GM21447 (cell line): ENCODE results near the gene ASPM.

Source experiments
- ATAC-seq: cut with Tn5 transposase; IDR thresholded peaks from one replicate; pipeline ENCODE4 v1.9.1; 2021; ENCODE audit not compliant: unreplicated experiment

Gene ASPM, protein sequence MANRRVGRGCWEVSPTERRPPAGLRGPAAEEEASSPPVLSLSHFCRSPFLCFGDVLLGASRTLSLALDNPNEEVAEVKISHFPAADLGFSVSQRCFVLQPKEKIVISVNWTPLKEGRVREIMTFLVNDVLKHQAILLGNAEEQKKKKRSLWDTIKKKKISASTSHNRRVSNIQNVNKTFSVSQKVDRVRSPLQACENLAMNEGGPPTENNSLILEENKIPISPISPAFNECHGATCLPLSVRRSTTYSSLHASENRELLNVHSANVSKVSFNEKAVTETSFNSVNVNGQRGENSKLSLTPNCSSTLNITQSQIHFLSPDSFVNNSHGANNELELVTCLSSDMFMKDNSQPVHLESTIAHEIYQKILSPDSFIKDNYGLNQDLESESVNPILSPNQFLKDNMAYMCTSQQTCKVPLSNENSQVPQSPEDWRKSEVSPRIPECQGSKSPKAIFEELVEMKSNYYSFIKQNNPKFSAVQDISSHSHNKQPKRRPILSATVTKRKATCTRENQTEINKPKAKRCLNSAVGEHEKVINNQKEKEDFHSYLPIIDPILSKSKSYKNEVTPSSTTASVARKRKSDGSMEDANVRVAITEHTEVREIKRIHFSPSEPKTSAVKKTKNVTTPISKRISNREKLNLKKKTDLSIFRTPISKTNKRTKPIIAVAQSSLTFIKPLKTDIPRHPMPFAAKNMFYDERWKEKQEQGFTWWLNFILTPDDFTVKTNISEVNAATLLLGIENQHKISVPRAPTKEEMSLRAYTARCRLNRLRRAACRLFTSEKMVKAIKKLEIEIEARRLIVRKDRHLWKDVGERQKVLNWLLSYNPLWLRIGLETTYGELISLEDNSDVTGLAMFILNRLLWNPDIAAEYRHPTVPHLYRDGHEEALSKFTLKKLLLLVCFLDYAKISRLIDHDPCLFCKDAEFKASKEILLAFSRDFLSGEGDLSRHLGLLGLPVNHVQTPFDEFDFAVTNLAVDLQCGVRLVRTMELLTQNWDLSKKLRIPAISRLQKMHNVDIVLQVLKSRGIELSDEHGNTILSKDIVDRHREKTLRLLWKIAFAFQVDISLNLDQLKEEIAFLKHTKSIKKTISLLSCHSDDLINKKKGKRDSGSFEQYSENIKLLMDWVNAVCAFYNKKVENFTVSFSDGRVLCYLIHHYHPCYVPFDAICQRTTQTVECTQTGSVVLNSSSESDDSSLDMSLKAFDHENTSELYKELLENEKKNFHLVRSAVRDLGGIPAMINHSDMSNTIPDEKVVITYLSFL (N-terminal part only)

DNA sequence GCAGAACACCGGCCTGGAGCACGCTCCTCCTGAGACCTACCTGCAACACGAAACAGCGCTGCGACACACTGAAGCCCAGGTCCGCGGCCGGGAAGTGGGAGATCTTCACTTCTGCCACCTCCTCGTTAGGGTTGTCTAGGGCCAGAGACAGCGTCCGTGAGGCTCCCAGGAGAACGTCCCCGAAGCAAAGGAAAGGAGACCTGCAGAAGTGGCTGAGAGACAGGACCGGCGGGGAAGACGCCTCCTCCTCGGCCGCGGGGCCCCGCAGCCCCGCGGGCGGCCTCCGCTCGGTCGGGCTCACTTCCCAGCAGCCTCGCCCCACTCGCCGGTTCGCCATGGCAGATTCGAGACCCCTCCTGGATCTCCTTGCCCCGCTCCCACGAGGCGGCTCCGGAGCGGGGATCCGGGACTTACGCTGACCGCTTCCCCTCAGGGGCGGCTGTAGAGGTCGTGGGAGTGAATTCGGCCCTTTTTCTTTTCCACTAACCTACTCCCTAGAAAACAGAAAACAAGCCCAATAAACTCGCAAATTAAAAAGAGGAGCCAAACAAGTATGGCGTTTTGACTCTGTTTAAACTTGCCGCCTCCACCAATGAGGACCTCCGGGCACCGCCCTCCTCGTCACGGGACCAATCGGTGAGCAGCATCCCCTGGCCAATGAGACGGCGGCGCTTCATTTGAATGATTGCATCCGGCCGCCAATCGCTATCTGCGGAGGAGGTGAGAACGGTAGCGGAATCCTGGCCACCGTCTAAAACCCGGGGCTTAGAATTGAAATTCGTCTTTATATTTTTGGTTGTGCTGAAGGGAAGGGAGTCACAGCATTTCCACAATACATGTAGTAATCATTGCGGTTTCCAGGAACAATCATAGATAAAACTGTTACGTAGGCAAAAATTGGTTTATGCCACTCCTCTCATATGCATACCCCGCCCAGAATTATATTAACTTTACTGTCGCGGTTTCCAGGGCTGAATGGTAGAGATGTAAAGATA lies at the start of gene ASPM:
Gene ASPM, minus strand, starts transcription at position 569 of the 995 bp plus-strand sequence. Its CDS starts 232 bp downstream, at position 337.
- ATAC-seq, result peak; percentile 98

DNA sequence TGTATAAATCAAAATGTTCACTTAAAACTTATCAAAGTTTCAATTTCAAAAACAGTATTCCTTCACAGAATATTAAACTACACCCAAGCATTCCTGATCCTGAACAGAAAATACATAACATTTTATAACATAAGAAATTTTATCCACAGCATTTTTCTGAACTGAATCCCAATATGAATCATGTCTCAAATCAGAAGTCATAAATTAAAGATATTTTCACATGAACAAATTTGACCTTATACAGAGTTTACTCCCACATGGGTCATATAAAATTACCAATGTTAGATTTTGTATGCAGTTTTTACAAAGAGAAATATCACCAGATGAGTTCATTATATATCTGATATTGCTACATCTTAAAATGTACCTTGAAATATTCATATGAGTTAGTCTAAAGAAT lies 48.6 kb upstream of the ASPM start:
- ATAC-seq, result no peak

DNA sequence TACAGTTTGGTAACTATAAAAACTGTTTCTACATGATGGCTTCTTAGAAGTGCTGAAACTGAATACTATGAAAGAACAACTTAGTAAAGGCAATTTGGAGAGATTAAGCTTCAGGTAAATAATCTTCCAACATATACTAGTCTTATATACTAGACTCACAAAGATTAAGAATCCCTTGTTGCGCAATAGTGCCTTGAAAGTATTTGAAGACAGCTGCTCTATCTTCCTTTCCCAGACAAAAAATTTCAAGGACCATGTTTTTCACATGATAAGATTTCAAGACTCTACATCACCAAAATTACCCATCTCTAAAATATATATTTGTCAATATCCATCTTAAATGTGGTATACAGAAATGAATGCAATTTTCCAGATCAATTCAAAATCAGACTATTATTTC lies 37.7 kb upstream of the ASPM start:
- ATAC-seq, result no peak

DNA sequence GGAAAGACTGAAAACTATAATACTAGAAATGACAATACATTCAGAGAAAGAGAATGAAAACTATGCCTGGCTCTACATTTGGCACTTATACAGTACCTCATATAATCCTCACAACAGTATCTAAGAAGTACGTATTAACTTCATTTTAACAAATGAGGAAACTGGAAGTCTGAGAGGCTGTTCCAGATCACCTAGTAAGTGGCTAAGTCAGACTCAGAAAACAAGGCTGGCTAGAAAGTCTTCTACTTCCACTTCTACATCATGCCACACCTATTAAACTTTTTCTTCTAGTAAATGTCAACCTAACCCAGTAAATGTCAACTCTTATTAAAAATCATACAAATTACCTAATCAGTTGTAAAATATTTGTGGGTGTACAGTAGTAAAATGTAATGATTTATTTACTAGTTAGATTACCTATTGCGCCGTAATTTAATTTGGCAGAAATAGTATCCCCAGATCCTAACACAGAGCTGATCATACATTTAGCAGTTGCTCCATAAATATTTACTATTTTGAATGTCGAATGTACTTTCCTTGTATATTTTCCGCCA lies 36.8 kb upstream of the ASPM start:
- no peak for ATAC-seq

DNA sequence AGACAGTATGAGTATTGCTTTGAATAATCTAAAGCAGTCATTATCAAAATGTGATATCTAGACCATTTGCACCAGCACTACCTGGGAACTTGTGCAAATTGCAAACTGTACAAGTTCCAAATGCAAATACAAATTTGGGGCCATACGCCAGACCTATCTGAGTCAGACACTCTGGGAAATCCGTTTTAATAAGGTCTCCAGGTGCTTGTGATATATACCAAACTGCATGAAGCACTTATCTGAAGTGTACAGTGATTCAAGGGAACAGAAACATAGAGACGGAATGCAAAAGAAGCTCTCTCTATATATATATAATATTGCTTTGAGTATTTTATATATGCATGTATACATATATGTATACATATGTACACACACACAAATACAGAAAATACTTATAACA lies 36.2 kb upstream of the ASPM start:
- ATAC-seq, result no peak

DNA sequence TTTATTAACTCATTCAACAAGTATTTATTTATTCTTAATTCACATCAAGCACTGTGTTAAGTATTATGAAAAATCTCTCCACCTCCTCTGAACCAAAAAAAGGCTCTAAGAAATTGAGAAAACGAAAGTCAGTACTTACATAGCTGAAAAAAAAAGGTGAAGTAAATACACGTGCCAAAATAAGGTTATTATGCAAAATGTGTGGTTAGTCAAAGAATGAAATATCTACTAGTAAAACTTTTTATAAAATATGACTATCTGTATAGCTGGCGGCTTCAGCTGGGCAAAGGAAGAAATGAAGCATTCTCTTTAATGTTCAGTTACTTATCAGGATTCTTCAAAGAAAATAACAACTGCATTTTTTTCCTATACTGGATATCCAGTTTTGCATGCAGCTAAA lies 35.5 kb upstream of the ASPM start:
- ATAC-seq, result peak; percentile 60

DNA sequence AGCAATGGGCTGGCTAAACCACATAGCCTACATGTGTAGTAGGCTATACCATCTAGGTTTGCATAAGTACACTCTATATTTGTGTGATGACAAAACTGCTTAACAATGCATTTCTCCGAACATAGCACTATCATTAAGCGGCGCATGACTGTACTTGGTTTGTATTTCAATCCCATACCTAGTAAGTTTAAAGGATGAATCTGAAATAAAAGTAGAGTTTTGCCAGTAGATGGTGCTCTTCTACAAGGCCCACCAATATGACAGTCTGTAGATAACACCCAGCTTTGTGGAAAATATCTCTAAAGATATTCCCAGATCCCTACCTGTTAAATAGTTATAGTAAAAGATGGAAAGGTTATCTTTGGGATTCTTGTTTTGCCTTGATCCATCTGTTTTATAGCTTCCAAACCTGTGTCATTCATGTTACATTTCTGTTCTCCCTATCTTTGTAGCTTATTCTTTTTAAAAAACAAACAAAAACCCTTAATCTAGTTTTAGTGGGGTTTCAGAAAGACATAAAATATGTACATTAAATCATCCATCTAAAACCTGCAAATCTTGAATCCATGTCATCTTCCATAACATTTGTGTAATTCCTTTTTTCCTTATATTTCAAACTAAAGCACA lies 33.9 kb upstream of the ASPM start:
- no peak for ATAC-seq

DNA sequence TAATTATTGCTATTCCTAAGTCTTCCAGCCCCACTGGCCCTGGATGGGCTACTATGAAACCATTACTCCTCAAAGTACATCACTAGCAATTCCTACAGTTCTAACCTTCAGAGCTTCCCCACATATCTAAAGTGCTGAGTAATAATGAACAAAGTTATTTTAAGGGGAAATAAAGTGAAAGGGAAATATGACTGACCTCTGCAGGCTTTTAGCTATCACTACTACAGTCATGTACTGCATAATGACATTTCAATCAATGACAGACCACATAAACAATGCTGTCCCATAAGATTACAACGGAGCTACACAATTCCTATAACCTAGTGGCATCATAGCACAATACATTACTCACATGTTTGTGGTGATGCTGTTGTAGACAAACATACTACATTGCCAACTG lies 32.5 kb upstream of the ASPM start:
- ATAC-seq, result peak; percentile 54

DNA sequence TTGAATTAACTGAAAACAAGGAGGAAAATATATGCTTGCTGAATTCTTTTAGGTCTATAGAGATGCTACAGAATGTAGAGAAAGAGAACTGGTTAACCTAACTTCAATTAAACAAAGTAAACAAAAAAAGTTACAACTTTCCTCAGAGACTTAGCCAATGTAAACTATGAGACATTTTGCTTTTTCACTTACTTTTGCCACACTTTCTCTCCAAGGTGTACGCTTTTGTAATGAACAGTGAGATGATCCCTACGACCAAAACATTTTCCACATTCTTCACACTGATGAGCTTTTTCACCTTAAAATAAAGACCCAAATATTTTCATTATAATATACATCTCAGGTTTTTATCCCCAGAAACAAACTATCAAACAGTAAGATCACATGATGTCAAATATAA lies 28.3 kb upstream of the ASPM start:
- no peak for ATAC-seq

DNA sequence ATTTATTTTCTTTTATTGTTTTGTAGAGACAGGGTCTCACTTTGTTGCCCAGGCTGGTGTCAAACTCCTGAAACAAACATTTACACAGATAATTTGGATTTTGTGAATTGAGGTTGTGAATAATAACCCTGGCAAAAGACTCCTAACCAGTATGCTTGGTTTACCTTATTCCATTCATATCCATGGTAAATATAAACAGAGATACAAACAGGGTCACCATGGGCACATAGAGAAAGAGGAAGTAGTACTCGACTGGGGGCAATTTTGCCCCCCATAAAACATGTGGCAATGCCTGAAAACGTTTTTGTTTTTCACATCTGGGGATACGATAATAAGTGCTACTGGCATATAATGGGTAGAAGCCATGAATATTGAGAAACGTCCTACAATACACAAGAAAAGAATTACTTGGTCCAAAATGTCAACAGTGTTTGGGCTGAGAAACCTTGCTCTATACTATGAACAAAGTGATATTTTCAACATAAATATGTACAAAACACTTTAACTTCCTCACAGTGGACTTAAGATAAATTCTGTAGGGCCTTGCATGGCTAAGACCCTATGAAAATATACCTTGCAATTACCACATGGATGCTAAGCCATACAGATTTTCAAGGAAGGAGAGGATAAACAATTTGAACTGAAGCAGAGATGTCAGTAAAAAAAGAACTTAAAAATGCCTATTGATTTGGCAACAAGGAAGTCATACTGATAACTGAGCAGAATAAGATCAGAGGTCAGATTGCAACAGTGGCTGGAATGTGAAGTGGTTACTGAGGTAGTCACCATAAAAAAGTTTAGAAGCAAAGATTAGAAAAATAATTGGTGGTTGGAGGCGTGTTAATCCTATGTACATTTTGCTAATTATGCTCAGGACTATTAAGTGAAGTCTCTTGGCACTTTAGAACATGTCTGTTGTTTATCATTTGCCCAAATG lies 27.4 kb upstream of the ASPM start:
- no peak for ATAC-seq

DNA sequence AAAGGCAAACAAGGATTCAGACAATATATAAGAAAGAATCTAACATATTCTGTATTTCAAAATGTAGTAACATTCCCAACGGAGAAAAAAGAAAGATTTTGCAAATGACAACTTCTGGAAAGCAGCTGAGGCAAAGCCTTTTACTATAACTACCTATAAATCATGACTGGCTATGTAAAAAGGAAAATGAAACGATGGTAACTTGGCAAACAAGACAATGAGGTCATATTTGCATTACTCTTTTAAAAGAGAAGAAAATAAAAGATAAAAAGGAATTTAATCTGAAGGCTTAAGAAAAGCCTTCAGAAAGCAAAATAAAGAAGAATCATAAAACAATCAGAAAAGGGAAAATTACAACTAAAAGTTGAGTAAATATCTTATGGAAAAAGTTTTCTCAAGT lies 25.1 kb upstream of the ASPM start:
- no peak for ATAC-seq

DNA sequence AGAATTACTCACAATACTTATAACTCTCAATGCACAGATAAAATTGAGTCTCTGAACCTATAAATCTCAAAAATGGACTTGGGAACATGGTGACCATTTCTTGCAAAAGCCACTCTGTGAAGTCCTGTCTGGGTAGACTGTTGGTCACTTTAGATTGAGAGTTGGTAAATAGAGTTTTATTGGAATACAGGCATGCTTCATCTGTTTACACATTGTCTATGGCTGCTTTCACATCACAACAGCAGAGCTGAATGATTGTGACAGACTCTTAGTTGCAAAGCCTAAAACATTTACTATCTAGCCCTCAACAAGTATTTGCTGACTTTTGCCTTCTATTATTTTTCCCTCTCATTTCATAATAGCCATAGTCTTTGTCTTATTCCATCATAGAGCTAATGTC lies 24.1 kb upstream of the ASPM start:
- ATAC-seq, result no peak

DNA sequence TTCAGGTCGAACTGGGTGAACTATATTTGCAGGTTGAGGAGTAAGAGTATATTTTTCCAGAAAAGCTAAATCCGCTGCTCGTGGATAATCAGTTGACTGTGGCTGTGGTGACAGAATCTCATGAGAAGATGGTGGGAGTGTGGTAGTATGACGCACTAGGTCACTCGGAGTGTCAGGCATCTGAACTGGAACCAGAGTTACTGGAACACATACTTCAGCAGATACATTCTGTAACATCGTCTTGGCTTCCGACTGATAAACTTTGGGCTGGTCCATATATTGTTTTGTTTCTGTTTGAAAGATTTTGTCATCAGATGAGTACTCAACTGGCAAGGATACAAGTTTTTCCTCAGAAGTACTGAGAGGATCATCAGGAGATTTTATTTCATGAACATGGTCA lies 13.0 kb upstream of the ASPM start:
- no peak for ATAC-seq

DNA sequence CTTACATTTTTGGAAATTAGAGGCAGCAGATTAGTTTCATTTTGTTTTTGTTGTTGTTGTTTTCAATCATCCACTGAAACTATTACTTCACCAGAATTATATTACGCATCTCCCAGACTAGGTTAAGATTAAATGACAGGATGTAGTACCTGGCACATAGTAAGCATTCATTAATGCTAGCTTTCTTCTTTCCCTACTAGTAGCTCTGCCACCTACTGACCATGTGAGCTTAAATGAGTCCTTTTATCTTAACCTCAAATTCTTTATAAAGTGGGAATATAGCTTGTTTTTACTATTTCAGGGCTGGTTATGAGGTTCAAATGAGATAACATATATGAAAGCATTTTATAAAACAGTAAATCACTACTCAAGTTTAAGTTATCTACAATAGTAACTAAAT lies 10.2 kb upstream of the ASPM start:
- ATAC-seq, result no peak

DNA sequence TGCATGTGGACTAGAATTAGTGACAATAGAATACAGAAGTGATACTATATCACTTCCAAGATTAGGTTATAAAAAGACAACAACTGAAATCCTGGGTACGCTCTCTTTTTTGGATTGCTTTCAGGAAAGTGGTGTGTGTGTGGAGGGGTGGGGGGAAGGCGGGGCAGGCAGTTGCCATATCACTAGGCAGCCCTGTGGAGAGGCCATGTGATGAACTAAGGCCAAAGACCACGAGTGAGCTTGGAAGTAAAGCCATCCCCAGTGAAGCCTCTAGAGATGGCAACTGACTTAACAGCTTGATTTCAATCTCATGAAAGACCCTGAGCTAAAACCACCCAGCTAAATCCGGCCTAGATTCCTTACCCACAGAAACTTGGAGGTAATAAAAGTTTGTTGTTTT lies 6.2 kb upstream of the ASPM start:
- ATAC-seq, result no peak

DNA sequence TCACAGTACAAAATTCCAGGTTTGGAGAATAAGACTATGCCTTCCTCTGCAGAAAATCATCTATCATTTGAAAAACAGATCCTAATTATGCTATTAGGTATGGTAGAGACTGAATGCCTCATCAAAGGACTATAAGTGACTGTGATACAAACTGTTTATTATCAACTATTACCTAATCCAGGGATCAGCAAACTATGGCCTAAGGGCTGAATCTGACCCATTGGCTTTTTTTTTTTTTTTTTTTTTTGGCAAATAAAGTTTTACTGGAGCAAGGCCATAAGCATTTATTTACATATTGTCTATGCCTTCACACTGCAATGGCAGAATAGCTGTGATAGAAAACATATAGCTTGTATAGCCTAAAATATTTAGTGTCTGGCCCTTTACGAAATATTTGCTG lies 4.7 kb upstream of the ASPM start:
- ATAC-seq, result no peak

DNA sequence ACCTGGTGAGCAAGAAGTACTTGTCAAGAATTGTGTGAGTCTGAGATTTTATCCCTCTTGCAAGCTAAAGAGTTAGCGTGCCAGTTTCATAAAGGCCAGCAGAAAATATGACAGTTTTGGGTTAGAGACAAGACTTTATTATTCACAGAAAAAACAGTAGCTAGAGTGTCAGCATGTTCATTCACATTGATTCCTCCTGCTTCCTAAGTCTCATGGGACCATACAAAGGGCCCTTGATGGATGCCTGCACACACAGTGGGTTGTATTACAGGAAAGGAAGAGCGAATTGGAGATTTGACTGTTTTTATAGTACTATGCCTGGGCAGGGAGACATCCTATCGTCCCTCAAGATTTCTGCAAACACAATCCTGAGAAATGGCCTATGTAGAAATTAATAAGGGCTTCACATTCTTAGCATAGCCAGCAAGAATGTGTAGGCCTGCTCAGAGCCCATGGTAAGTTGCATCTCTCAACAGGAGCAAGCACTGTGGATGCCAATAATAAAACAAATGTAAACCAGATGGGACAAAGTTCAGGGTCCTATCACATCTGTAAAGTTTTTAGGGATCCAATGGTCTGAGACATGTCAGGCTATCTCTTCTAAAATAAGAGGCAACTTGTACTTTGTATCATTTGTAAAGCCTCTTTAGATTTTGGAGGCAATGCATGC lies 4.0 kb upstream of the ASPM start:
- ATAC-seq, result no peak

DNA sequence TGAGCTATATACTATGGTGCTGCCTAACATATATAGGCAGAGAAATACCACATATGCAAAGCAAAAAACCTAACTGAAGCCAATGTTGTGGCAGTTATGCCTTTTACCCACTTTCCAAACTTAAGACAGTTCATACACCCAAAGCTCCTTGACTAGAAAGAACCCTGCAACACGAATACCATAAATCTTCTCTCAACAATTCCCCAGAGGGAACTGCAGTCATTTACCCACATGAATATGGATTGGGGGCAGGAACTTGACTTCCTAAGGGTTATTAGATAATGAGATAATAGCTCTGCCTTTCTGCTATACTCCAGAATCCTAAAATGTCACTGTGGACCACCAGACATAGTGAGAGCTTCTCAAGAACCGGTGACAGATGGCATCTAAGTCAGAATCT lies 2.9 kb upstream of the ASPM start:
- no peak for ATAC-seq
